ENCODE measurements around the gene DSCAML1.
"Not testable (repeated sequence)": the region's sequence is repeated elsewhere in the genome, so short reads cannot be mapped to it uniquely, and the experiment has no call there.

DSCAML1 gene

GRCh38 chr11:117415358-117415896, 381.6 kb downstream of the DSCAML1 start:
- DNase-seq, result no peak

- DNase-seq, result no peak
Measured at GRCh38 chr11:117414724-117415123, 382.3 kb downstream of the DSCAML1 start.

GRCh38 chr11:117413616-117414015, 383.4 kb downstream of the DSCAML1 start:
- DNase-seq, result no peak

- DNase-seq, result no peak
Measured at GRCh38 chr11:117412653-117413275, 384.3 kb downstream of the DSCAML1 start.

- DNase-seq, result no peak
Measured at GRCh38 chr11:117412176-117412575, 384.8 kb downstream of the DSCAML1 start.

- no peak for DNase-seq
Measured at GRCh38 chr11:117411736-117412135, 385.3 kb downstream of the DSCAML1 start.

GRCh38 chr11:117410861-117411710, 385.9 kb downstream of the DSCAML1 start:
- no peak for DNase-seq

GRCh38 chr11:117410238-117410637, 386.8 kb downstream of the DSCAML1 start:
- DNase-seq, result no peak

GRCh38 chr11:117409511-117409910, 387.5 kb downstream of the DSCAML1 start:
- DNase-seq, result no peak

- no peak for DNase-seq
Measured at GRCh38 chr11:117408356-117408755, 388.7 kb downstream of the DSCAML1 start.

GRCh38 chr11:117407016-117407415, 390.0 kb downstream of the DSCAML1 start:
- DNase-seq, result no peak

GRCh38 chr11:117405898-117406297, 391.1 kb downstream of the DSCAML1 start:
- not testable (repeated sequence) for DNase-seq

- DNase-seq, result not testable (repeated sequence)
Measured at GRCh38 chr11:117399100-117399840, 397.7 kb downstream of the DSCAML1 start.

- not testable (repeated sequence) for DNase-seq
Measured at GRCh38 chr11:117398618-117399017, 398.4 kb downstream of the DSCAML1 start.

GRCh38 chr11:117396970-117397369, 400.0 kb downstream of the DSCAML1 start:
- no peak for DNase-seq

GRCh38 chr11:117395476-117395875, 401.5 kb downstream of the DSCAML1 start:
- no peak for DNase-seq

GRCh38 chr11:117394221-117394925, 402.6 kb downstream of the DSCAML1 start:
- DNase-seq, result no peak

- DNase-seq, result no peak
Measured at GRCh38 chr11:117392979-117393378, 404.0 kb downstream of the DSCAML1 start.

- no peak for DNase-seq
Measured at GRCh38 chr11:117392001-117392690, 404.9 kb downstream of the DSCAML1 start.

GRCh38 chr11:117391181-117391580, 405.8 kb downstream of the DSCAML1 start:
- no peak for DNase-seq

- DNase-seq, result no peak
Measured at GRCh38 chr11:117390743-117391142, 406.3 kb downstream of the DSCAML1 start.
